ENCODE data around the gene PDPR. TPM values are rescaled to one million over a fixed set of nuclear protein-coding genes. Genes with fewer than 3 reads are reported as not detected.

The PDPR gene
- 8.5 and 21.8 TPM in 2 replicates for total RNA-seq

DNA sequence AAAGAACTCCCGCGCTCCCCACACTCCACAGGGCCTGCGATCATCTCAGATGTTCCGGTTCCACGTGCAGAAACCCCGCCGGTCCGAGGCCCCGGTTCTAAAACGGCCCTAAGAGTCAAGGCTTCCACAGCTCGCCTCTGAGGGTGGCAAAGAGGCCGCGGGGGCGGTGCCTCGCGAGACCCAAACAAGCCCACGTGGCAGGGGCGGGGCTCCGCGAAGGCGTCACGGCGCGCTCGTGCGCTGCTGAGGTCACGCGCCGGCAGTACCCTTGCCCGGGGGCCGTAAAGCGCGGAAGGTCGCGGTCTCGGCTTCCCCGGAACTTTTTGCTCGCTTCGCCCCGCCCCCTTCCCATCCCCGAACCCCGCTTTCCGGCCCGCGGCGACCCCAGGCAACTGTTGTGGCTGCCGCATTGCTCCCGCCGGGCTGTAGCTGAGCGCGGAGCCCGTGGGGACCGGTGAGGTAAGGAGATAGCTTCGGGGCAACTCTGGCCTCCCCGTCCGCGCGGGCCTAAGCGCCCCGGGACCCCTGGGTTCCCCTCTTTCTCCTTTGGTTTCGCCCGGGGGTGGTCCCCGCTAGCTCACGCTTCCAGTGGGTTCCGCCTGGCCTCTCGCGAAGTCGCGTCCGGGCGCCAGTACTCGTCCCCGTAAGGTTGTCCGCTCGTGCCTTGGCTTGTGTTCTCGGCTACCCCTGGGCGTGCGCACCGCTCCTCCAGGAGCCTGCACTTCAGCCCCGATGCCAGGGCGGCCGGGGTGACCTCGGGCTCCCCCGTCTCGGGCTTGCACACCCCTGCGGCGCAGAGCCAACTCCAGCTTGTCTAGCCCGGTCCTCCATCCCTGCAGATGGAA, at the start of gene PDPR:
Gene PDPR, plus strand, starts transcription at position 351 of the 845 bp plus-strand sequence. CDS start 6,161 bp downstream, outside the sequence.

DNA sequence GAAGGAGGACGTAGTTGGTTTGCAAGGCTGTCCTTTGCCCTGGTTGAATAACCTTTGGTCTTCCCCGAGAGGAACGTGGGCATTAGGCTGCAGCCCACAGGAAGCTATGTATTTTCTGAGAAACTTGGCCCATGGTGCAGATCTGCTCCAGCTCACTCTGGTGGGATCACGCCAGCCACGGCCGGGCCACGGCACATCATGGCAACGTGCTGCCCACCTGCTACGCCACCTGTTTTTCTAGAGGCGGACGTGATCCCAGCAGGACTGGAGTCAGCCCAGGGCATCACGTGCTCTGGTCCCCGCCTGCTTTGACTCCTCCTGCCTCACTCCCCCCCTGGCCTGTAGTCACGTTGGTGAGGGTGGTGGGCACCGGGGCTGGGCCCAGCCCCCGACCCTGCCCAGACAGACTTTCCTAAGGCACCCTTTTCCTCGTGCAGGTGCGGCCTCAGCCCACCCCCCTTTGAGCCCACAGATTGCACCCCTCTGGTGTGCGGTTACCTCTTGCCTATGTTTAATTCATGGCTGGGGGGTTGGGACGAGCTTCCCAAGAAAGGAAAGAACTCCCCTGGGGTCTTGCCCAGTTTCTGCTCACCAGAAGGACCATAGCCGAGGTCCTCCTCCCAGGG, 59.2 kb downstream of the PDPR start, which contains the start of gene CLEC18C:
Gene CLEC18C, plus strand, starts transcription at position 576 of the 626 bp plus-strand sequence. CDS start 492 bp downstream, outside the sequence.

Other genes with a start within 250 kb of the PDPR start
- 0.34 and 0.85 TPM in 2 replicates for gene CLEC18A, start 163.0 kb upstream of the PDPR start, total RNA-seq
- under 0.01 and 0.57 TPM in 2 replicates for gene CLEC18C, start 59.5 kb downstream of the PDPR start, total RNA-seq
- gene EXOSC6, start 137.6 kb downstream of the PDPR start, total RNA-seq = 46.8 and 87.0 TPM in 2 replicates
- 450 and 528 TPM in 2 replicates for gene AARS1, start 175.2 kb downstream of the PDPR start, total RNA-seq
- 24.8 and 43.1 TPM in 2 replicates for gene DDX19B, start 184.9 kb downstream of the PDPR start, total RNA-seq
- gene DDX19A, start 232.6 kb downstream of the PDPR start, total RNA-seq = 29.0 and 41.9 TPM in 2 replicates

Measured in nasal cavity respiratory epithelium epithelial cell of viscerocranial mucosa (primary cell).